ENCODE results near the gene ALPK3. TPM values are rescaled to one million over a fixed set of nuclear protein-coding genes. Genes with fewer than 3 reads are reported as not detected.

The ALPK3 gene
- total and polyA plus RNA-seq, 10 of the 15 experiments (the other 5 are each of a cell fraction or from before 2014, with no cell fraction given), result under 0.01 to 0.05 (median 0.02) TPM; not detected in 6

DNA sequence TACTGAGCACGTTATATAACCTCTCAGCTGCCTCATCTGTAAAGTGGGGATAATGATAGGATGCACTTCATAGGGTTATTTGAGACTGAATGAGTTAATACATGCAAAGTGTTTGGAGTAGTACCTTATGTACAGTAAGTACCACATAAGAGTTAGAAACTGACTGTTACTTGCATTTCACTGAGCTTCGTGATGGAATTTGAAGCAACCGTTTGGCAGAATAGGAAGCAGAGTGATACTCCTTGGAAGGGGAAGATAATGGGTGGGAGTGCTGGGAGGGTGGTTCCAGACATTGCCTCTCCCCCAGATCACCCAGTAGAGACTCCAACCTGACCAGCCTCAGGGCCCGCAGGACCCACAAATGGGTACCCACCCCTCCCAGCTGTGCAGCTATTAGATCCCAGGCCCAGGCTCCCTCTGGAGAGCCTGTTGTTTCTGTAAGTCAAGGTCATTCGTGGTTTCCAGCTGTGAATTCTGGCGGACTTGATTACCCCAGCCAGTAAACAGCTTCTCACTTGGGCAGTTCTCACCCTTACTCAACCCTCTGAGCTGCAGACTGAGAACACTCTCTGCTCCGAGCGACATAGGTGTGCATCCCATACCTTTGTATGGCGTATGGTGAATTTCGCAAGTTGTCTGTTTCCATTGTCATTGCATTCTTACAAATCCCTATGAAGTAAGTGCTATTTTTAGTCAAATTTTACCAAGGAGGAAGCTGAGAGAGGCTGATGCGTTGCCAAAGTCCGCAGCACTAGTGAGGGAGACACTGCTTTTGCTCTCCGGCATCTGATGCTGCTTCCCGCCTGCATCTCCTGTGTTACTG is 11.1 kb downstream of the ALPK3 start:
- intact Hi-C loops (cut with micrococcal nuclease; ENCODE audit: unreplicated experiment), result no loop called here

GRCh38 chr15:84829428-84829827 is 12.3 kb downstream of the ALPK3 start:
- ChIA-PET CTCF (interaction anchor here (0.6 to 1.3 kb wide), 2 partner anchors 79 to 99 kb away, joined by 3 read pairs; no protein-coding TSS in a partner anchor), SMC1A (ENCODE audit: uncharacterized antibody, unreplicated experiment) (no interaction called here), POLR2A (no interaction called here), RAD21 (ENCODE audit: unreplicated experiment) (no interaction called here)
- peaks cover 2 to 6% of the 10 kb centered on the region in 2 experiments; a peak in 3 of 4 replicates for H3K27me3 ChIP-seq (replicated peaks in 1 of 2; ENCODE audit: control insufficient read depth in 2 of 2, insufficient read depth in 2 of 2, low read length in 1 of 2)
- H3K9me3 ChIP-seq (replicated peaks; ENCODE audit: control insufficient read depth, insufficient read depth, low read length), result no peaks in the 10 kb centered on the region
- ATAC-seq, result no peak
- no peaks in the 10 kb centered on the region for H3K79me2 ChIP-seq (ENCODE audit: control insufficient read depth, insufficient read depth, low read length)
- no peak overlapping the region for H2AFZ ChIP-seq (ENCODE audit: control insufficient read depth, low read depth, low read length)
- H3K4me1 ChIP-seq (ENCODE audit: control insufficient read depth, insufficient read depth, low read length), result no peaks in the 10 kb centered on the region
- WGBS (ENCODE audit: insufficient coverage, insufficient replicate concordance, low lambda C conversion rate, missing lambda C conversion rate), result 61% methylated on average over 8 of the region's 8 CpGs
- H4K20me1 ChIP-seq (ENCODE audit: control insufficient read depth, insufficient read depth), result no peaks in the 10 kb centered on the region
- BruUV-seq (replicated peaks), result no TSS peak
- H3K27ac ChIP-seq (ENCODE audit: control insufficient read depth, insufficient read depth), result no peak overlapping the region
- H3K9ac ChIP-seq (ENCODE audit: control insufficient read depth, insufficient read depth, low read length), result no peak overlapping the region
- intact Hi-C loops (cut with micrococcal nuclease; ENCODE audit: unreplicated experiment) (no loop called here), in situ Hi-C loops (cut with MboI) (no loop called here)
- FAIRE-seq, result no peak
- no peak overlapping the region for H3K4me2 ChIP-seq (ENCODE audit: control insufficient read depth, insufficient read depth)
- no peak overlapping the region for H3K4me3 ChIP-seq
- no peak for DNase-seq (ENCODE audit: low read depth, low spot score)
- no peaks in the 10 kb centered on the region for H3K36me3 ChIP-seq (ENCODE audit: control insufficient read depth in 2 of 2, insufficient read depth in 2 of 2, low read length in 1 of 2)
- TF ChIP-seq SP1 (IDR thresholded peaks at IDR 0.05; ENCODE audit: low read depth, low read length) (no peak), SREBF2 (IDR thresholded peaks at IDR 0.05; ENCODE audit: low read length) (no peak), HDAC2 (IDR thresholded peaks at IDR 0.05) (no peak), HDGF (IDR thresholded peaks at IDR 0.05) (no peak)
- TF ChIP-seq, protein P1, sequence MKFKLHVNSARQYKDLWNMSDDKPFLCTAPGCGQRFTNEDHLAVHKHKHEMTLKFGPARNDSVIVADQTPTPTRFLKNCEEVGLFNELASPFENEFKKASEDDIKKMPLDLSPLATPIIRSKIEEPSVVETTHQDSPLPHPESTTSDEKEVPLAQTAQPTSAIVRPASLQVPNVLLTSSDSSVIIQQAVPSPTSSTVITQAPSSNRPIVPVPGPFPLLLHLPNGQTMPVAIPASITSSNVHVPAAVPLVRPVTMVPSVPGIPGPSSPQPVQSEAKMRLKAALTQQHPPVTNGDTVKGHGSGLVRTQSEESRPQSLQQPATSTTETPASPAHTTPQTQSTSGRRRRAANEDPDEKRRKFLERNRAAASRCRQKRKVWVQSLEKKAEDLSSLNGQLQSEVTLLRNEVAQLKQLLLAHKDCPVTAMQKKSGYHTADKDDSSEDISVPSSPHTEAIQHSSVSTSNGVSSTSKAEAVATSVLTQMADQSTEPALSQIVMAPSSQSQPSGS (IDR thresholded peaks at IDR 0.05; ENCODE audit: low read length), result no peak
- TF ChIP-seq, protein P2, sequence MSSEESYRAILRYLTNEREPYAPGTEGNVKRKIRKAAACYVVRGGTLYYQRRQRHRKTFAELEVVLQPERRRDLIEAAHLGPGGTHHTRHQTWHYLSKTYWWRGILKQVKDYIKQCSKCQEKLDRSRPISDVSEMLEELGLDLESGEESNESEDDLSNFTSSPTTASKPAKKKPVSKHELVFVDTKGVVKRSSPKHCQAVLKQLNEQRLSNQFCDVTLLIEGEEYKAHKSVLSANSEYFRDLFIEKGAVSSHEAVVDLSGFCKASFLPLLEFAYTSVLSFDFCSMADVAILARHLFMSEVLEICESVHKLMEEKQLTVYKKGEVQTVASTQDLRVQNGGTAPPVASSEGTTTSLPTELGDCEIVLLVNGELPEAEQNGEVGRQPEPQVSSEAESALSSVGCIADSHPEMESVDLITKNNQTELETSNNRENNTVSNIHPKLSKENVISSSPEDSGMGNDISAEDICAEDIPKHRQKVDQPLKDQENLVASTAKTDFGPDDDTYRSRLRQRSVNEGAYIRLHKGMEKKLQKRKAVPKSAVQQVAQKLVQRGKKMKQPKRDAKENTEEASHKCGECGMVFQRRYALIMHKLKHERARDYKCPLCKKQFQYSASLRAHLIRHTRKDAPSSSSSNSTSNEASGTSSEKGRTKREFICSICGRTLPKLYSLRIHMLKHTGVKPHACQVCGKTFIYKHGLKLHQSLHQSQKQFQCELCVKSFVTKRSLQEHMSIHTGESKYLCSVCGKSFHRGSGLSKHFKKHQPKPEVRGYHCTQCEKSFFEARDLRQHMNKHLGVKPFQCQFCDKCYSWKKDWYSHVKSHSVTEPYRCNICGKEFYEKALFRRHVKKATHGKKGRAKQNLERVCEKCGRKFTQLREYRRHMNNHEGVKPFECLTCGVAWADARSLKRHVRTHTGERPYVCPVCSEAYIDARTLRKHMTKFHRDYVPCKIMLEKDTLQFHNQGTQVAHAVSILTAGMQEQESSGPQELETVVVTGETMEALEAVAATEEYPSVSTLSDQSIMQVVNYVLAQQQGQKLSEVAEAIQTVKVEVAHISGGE (CRISPR knock-in tag; IDR thresholded peaks at IDR 0.05), result no peak

More for the DNA sequence above, 11.1 kb downstream of the ALPK3 start:
- FAIRE-seq (no peak), ATAC-seq (no peak), DNase-seq (ENCODE audit: low read depth, low spot score) (no peak)
- Histone ChIP-seq H3K27ac (ENCODE audit: control insufficient read depth, insufficient read depth) (no peak overlapping the region), H3K4me3 (no peak overlapping the region), H4K20me1 (ENCODE audit: control insufficient read depth, insufficient read depth) (no peaks in the 10 kb centered on the region), H3K9ac (ENCODE audit: control insufficient read depth, insufficient read depth, low read length) (no peak overlapping the region), H2AFZ (ENCODE audit: control insufficient read depth, low read depth, low read length) (no peak overlapping the region), H3K79me2 (ENCODE audit: control insufficient read depth, insufficient read depth, low read length) (no peaks in the 10 kb centered on the region), H3K36me3 (ENCODE audit: control insufficient read depth in 2 of 2, insufficient read depth in 2 of 2, low read length in 1 of 2) (no peaks in the 10 kb centered on the region), H3K4me1 (ENCODE audit: control insufficient read depth, insufficient read depth, low read length) (no peaks in the 10 kb centered on the region), H3K9me3 (replicated peaks; ENCODE audit: control insufficient read depth, insufficient read depth, low read length) (no peaks in the 10 kb centered on the region), H3K27me3 (replicated peaks in 1 of 2; ENCODE audit: control insufficient read depth in 2 of 2, insufficient read depth in 2 of 2, low read length in 1 of 2) (peaks cover 2 to 6% of the 10 kb centered on the region in 2 experiments; a peak in 3 of 4 replicates), H3K4me2 (ENCODE audit: control insufficient read depth, insufficient read depth) (no peak overlapping the region)
- SMC1A ChIA-PET (ENCODE audit: uncharacterized antibody, unreplicated experiment), result interaction anchor here (1.3 to 1.6 kb wide), 3 partner anchors 8 to 17 kb away, joined by 3 to 5 read pairs (median 3); no protein-coding TSS in a partner anchor
- CTCF ChIA-PET, result interaction anchor here (0.9 to 1.3 kb wide), 3 partner anchors 100 to 216 kb away, joined by 3 read pairs; no protein-coding TSS in a partner anchor
- POLR2A ChIA-PET, result no interaction called here
- 47% methylated on average over 14 of the region's 14 CpGs for WGBS (ENCODE audit: insufficient coverage, insufficient replicate concordance, low lambda C conversion rate, missing lambda C conversion rate)
- RAD21 ChIA-PET (ENCODE audit: unreplicated experiment), result interaction anchor here (1.2 to 1.3 kb wide), 2 partner anchors 9 to 98 kb away, joined by 3 to 4 read pairs; no protein-coding TSS in a partner anchor
- in situ Hi-C loops (cut with MboI), result no loop called here
- BruUV-seq (replicated peaks), result no TSS peak
- TF ChIP-seq NBN (IDR thresholded peaks at IDR 0.05) (no peak), ETV6 (conservative IDR thresholded peaks at IDR 0.05 in 1 of 2, IDR thresholded peaks at IDR 0.05 in 1 of 2; ENCODE audit: borderline replicate concordance in 1 of 2, low read depth in 1 of 2) (no peak), MXI1 (IDR thresholded peaks at IDR 0.05; ENCODE audit: low read depth, low read length) (no peak), NRF1 (conservative IDR thresholded peaks at IDR 0.05; ENCODE audit: low read depth, low read length) (no peak), YBX1 (IDR thresholded peaks at IDR 0.05) (no peak)

Data from GM12878 (cell line).